ENCODE measurements around the gene COA8.
A peak's percentile ranks its signal among the peaks of the same experiment; 100 is the strongest.

DNA sequence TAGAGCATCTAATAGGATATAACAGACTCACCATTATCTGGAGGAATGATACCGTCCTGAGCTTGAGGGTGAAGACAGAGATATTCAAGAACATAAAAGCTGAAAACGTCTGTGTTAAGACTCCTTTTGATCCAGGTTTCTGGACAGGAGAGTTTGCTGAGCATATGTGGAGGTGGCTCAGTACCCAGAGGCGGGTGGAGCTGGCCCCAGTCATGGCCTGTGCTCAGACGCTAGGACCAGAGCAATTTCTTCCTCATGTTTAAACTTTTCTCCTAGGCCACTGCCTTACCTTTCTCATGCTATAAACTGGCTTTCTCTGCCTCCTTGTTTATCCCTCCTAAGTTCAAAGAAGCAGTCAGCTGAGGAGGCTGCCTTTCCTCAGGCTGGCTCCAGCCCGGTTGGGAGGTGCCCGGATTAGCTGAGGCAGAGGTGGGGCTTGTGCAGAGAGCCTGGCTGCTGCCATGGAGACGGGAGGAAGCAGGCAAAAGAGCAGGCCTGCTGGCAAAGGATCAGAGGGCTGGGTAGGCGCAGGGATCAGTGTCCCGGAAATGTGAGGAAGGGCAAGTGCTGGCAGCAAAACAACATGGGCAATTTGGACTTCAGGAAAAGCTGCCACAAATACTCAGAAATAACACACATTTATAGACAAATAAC lies 13.7 kb downstream of the COA8 start:
- TF ChIP-seq POLR2AphosphoS5 (IDR thresholded peaks at IDR 0.05) = peak; percentile 72 to 84 (median 83)
- peak; percentile 12 for TF ChIP-seq POLR2A (IDR thresholded peaks at IDR 0.05)
- TF ChIP-seq, protein P1, sequence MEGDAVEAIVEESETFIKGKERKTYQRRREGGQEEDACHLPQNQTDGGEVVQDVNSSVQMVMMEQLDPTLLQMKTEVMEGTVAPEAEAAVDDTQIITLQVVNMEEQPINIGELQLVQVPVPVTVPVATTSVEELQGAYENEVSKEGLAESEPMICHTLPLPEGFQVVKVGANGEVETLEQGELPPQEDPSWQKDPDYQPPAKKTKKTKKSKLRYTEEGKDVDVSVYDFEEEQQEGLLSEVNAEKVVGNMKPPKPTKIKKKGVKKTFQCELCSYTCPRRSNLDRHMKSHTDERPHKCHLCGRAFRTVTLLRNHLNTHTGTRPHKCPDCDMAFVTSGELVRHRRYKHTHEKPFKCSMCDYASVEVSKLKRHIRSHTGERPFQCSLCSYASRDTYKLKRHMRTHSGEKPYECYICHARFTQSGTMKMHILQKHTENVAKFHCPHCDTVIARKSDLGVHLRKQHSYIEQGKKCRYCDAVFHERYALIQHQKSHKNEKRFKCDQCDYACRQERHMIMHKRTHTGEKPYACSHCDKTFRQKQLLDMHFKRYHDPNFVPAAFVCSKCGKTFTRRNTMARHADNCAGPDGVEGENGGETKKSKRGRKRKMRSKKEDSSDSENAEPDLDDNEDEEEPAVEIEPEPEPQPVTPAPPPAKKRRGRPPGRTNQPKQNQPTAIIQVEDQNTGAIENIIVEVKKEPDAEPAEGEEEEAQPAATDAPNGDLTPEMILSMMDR (IDR thresholded peaks at IDR 0.05) = no peak

Measured in transverse colon (tissue), 4 donors.